Activated T-helper 9 cell treated with anti-CD3 and anti-CD28 coated beads, Interleukin-2, amount 50 U/mL, for 16 hours (primary cell): ENCODE measurements around the gene C1orf35.

Experiments used
- DNase-seq: peaks from one replicate; pipeline ENCODE4 v3.0.0-alpha.2; 2020; ENCODE audit warnings: low read depth

C1orf35 gene

GRCh38 chr1:228109073-228109961, 6.2 kb upstream of the C1orf35 start, which contains the start of gene MRPL55:
MRPL55 (minus strand) TSS chr1:228109299; CDS start chr1:228108260, 1,039 bp downstream.
- peak; percentile 98 for DNase-seq

- DNase-seq, result no peak
Observed at GRCh38 chr1:228108742-228109072, 5.6 kb upstream of the C1orf35 start.

- no peak for DNase-seq
Observed at GRCh38 chr1:228108055-228108690, 5.0 kb upstream of the C1orf35 start.

- no peak for DNase-seq
Observed at GRCh38 chr1:228107636-228108035, 4.5 kb upstream of the C1orf35 start.

- DNase-seq, result no peak
Observed at GRCh38 chr1:228106800-228107054, 3.6 kb upstream of the C1orf35 start.

- no peak for DNase-seq
Observed at GRCh38 chr1:228105996-228106799, 3.1 kb upstream of the C1orf35 start.

GRCh38 chr1:228105270-228105995, 2.3 kb upstream of the C1orf35 start:
- no peak for DNase-seq

- DNase-seq, result no peak
Observed at GRCh38 chr1:228104526-228105269, 1.6 kb upstream of the C1orf35 start.

- DNase-seq, result peak; percentile 52
Observed at GRCh38 chr1:228101994-228102790, 933 bp downstream of the C1orf35 start.

GRCh38 chr1:228101614-228101993, 1.5 kb downstream of the C1orf35 start:
- DNase-seq, result no peak

GRCh38 chr1:228100822-228101613, 2.1 kb downstream of the C1orf35 start:
- no peak for DNase-seq

- no peak for DNase-seq
Observed at GRCh38 chr1:228099331-228099732, 3.8 kb downstream of the C1orf35 start.

GRCh38 chr1:228098323-228098931, 4.7 kb downstream of the C1orf35 start:
- DNase-seq, result no peak

GRCh38 chr1:228097333-228098081, 5.6 kb downstream of the C1orf35 start:
- DNase-seq, result no peak

- DNase-seq, result no peak
Observed at GRCh38 chr1:228096416-228097332, 6.5 kb downstream of the C1orf35 start.

GRCh38 chr1:228095938-228096337, 7.2 kb downstream of the C1orf35 start:
- DNase-seq, result no peak

GRCh38 chr1:228095161-228095560, 8.0 kb downstream of the C1orf35 start:
- no peak for DNase-seq
